Chondrocyte (in vitro differentiated cells): ENCODE data around the gene TNRC6C. TPM values are rescaled to one million over a fixed set of nuclear protein-coding genes. Genes with fewer than 3 reads are reported as not detected.

Source experiments
- DNase-seq: peaks from one replicate; pipeline ENCODE4 v3.0.0; 2021; ENCODE audit warnings: mixed read lengths, low spot score
- H3K27ac Mint-ChIP-seq: one replicate; pipeline ENCODE4 v1.8.0; 2021; ENCODE audit warnings: mild to moderate bottlenecking, moderate library complexity, mixed read lengths; ENCODE audit not compliant: unreplicated experiment
- H3K27me3 Mint-ChIP-seq: 2 replicates; pipeline ENCODE4 v1.8.0; 2021; ENCODE audit warnings: low read depth, mixed read lengths
- H3K36me3 Mint-ChIP-seq: 2 replicates; pipeline ENCODE4 v1.8.0; 2021; ENCODE audit warnings: low read depth, mixed read lengths
- H3K4me1 Mint-ChIP-seq: 2 replicates; pipeline ENCODE4 v1.8.0; 2021; ENCODE audit warnings: low read depth, mild to moderate bottlenecking, mixed read lengths
- H3K4me3 Mint-ChIP-seq: one replicate; pipeline ENCODE4 v1.8.0; 2021; ENCODE audit warnings: mild to moderate bottlenecking, moderate library complexity, mixed read lengths; ENCODE audit not compliant: unreplicated experiment
- H3K9me3 Mint-ChIP-seq: 2 replicates; pipeline ENCODE4 v1.8.0; 2021; ENCODE audit warnings: low read depth, mixed read lengths
- total RNA-seq: library from RNA; stranded (reverse); gene quantifications from 3 replicates; pipeline ENCODE4 v1.2.1, GENCODE V29; 2021
- TF ChIP-seq, protein P1 (sequence below): fragments of 200-600 bp; sonication (generic); IDR thresholded peaks from 2 replicates; pipeline ENCODE4 v1.5.0; 2021; ENCODE audit warnings: antibody characterized with exemption, mild to moderate bottlenecking, moderate library complexity

The TNRC6C gene
- total RNA-seq, 1 donor from 2014 or later, result 19.8 TPM

DNA sequence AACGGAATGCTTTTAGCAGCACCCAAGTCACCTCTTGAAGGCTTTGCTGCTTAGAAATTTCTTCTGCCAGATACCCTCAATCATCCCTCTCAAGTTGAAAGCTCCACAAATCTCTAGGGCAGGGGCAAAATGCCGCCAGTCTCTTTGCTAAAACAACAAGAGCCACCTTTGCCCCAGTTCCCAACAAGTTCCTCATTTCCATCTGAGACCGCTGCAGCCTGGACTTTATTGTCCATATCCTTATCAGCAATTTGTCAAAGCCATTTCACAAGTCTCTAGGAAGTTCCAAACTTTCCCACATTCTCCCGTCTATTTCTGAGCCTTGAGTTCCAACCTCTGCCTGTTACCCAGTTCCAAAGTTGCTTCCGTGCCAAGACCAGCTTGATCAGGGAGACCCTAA is 142.6 kb downstream of the TNRC6C start:
- Mint-ChIP-seq H3K27ac (no peak overlapping the region), H3K36me3 (peaks cover 35% of the 10 kb centered on the region)

DNA sequence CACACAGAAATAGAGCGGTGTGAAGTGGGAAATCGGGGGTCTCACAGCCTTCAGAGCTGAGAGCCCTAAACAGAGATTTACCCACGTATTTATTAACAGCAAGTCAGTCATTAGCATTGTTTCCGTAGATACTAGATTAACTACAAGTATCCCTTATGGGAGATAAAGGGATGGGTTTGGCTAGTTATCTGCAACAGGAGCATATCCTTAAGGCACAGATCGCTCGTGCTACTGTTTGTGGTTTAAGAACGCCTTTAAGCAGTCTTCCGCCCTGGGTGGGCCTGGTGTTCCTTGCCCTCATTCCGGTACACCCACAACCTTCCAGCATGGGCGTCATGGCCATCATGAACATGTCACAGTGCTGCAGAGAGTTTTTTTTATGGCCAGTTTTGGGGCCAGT is 143.0 kb downstream of the TNRC6C start:
- Mint-ChIP-seq H3K27me3 (no peaks in the 10 kb centered on the region), H3K9me3 (peaks cover 9% of the 10 kb centered on the region), H3K4me1 (peaks cover 6% of the 10 kb centered on the region), H3K36me3 (peaks cover 33% of the 10 kb centered on the region), H3K4me3 (no peak overlapping the region), H3K27ac (no peak overlapping the region)
- TF ChIP-seq, protein P1, sequence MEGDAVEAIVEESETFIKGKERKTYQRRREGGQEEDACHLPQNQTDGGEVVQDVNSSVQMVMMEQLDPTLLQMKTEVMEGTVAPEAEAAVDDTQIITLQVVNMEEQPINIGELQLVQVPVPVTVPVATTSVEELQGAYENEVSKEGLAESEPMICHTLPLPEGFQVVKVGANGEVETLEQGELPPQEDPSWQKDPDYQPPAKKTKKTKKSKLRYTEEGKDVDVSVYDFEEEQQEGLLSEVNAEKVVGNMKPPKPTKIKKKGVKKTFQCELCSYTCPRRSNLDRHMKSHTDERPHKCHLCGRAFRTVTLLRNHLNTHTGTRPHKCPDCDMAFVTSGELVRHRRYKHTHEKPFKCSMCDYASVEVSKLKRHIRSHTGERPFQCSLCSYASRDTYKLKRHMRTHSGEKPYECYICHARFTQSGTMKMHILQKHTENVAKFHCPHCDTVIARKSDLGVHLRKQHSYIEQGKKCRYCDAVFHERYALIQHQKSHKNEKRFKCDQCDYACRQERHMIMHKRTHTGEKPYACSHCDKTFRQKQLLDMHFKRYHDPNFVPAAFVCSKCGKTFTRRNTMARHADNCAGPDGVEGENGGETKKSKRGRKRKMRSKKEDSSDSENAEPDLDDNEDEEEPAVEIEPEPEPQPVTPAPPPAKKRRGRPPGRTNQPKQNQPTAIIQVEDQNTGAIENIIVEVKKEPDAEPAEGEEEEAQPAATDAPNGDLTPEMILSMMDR, result no peak
- no peak for DNase-seq

More for the DNA sequence above, 142.6 kb downstream of the TNRC6C start:
- Mint-ChIP-seq H3K4me1 (peaks cover 6% of the 10 kb centered on the region), H3K27me3 (no peaks in the 10 kb centered on the region), H3K4me3 (no peak overlapping the region), H3K9me3 (peaks cover 9% of the 10 kb centered on the region)
- TF ChIP-seq, protein P1, result no peak
- no peak for DNase-seq

DNA sequence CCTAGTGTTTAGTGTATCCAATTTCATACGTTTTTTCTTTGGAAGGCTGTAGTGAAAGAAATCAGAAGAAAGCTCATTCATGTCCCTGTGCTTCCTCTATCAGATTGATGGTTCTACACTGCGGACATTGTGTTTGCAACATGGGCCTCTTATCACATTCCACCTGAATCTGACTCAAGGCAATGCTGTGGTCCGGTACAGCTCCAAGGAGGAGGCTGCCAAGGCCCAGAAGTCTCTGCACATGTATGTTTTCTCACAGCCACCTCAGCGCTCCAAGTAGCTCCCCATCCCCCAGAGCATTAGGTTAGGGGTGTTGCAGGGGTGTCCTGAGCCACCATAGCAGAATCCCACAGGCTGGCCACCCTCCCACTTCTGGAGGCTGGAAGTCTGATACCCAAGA is 144.8 kb downstream of the TNRC6C start:
- DNase-seq, result no peak
- TF ChIP-seq, protein P1, result no peak
- H3K4me1 Mint-ChIP-seq, result peaks cover 6% of the 10 kb centered on the region
- no peak overlapping the region for H3K27ac Mint-ChIP-seq
- H3K9me3 Mint-ChIP-seq, result peaks cover 9% of the 10 kb centered on the region
- H3K36me3 Mint-ChIP-seq, result peaks cover 32% of the 10 kb centered on the region
- no peak overlapping the region for H3K4me3 Mint-ChIP-seq
- no peaks in the 10 kb centered on the region for H3K27me3 Mint-ChIP-seq

DNA sequence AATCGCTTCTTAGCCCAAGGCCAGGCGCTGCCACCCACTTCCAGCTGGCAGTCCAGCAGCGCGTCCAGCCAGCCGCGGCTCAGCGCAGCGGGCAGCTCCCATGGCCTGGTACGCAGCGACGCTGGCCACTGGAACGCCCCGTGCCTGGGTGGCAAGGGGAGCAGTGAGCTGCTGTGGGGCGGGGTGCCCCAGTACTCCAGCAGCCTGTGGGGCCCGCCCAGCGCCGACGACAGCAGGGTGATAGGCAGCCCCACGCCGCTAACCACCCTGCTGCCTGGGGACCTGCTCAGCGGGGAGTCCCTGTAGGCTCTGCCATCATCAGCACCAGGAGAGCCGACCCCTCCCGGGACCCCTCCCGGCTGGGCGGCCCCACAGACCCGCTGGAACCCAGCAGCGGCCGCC is 146.0 kb downstream of the TNRC6C start:
- Mint-ChIP-seq H3K4me3 (no peak overlapping the region), H3K36me3 (peaks cover 26% of the 10 kb centered on the region), H3K27me3 (no peaks in the 10 kb centered on the region), H3K27ac (no peak overlapping the region), H3K4me1 (peaks cover 6% of the 10 kb centered on the region), H3K9me3 (peaks cover 9% of the 10 kb centered on the region)
- peak; percentile 85 for DNase-seq
- TF ChIP-seq, protein P1, result no peak

DNA sequence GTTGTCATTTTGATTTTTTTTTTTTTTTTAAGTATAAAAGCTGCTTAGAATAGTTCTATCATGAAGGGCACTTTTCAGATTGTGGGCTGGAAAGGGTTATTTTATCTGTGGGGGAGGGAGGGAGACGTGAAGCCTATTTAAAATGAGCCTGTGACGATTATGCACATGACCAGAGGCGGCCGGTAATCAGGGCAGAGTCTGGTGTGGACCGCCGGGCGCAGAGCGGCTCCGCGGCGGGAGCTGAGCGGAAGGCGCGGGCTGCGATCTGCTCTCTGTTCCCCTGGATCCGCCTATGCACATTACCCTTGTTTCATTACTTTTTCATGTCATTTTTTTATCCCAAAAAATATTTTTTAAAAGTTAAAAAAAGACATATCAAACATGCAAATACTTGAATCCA is 146.6 kb downstream of the TNRC6C start:
- Mint-ChIP-seq H3K27ac (no peak overlapping the region), H3K9me3 (peaks cover 9% of the 10 kb centered on the region), H3K4me1 (peaks cover 7% of the 10 kb centered on the region), H3K36me3 (peaks cover 21% of the 10 kb centered on the region), H3K27me3 (no peaks in the 10 kb centered on the region), H3K4me3 (no peak overlapping the region)
- DNase-seq, result no peak
- TF ChIP-seq, protein P1, result no peak
